ENCODE data around the gene GOLGA8T. TPM values are rescaled to one million over a fixed set of nuclear protein-coding genes. Genes with fewer than 3 reads are reported as not detected.
"Not testable (repeated sequence)": the region's sequence is repeated elsewhere in the genome, so short reads cannot be mapped to it uniquely, and the experiment has no call there.

GOLGA8T gene
- total RNA-seq, 1 donor from 2014 or later, result 0.32 TPM

- not testable (repeated sequence) for H3K9ac ChIP-seq (ENCODE audit: low read length); H3K9me3 Mint-ChIP-seq (ENCODE audit: unreplicated experiment); H3K4me1 ChIP-seq (ENCODE audit: insufficient read depth, low read length); H3K36me3 Mint-ChIP-seq (ENCODE audit: low read depth, unreplicated experiment); H3K27me3 Mint-ChIP-seq (ENCODE audit: low read depth, unreplicated experiment); H2AFZ ChIP-seq (ENCODE audit: low read depth, low read length); H4K20me1 ChIP-seq (ENCODE audit: insufficient read depth, low read length); FAIRE-seq; H3K27ac Mint-ChIP-seq (ENCODE audit: unreplicated experiment); H3K4me3 ChIP-seq (ENCODE audit: insufficient read depth, low read depth, low read length); H3K9me3 ChIP-seq (ENCODE audit: insufficient read depth, low read depth, low read length); H3K79me2 ChIP-seq (ENCODE audit: insufficient read depth, low read length); H3K4me2 ChIP-seq (ENCODE audit: low read length); H3K36me3 ChIP-seq (ENCODE audit: insufficient read depth, low read length); H3K27ac ChIP-seq (ENCODE audit: low read depth, low read length); H3K4me1 Mint-ChIP-seq (ENCODE audit: low read depth, unreplicated experiment); H3K27me3 ChIP-seq (ENCODE audit: insufficient read depth, low read length); H3K4me3 Mint-ChIP-seq (ENCODE audit: unreplicated experiment); DNase-seq (ENCODE audit: low read depth)
Observed at GRCh38 chr15:30143246-30143645, 8.4 kb downstream of the GOLGA8T start.

- H3K79me2 ChIP-seq (ENCODE audit: insufficient read depth, low read length); H3K4me3 Mint-ChIP-seq (ENCODE audit: unreplicated experiment); H3K9me3 Mint-ChIP-seq (ENCODE audit: unreplicated experiment); H3K4me1 ChIP-seq (ENCODE audit: insufficient read depth, low read length); FAIRE-seq; H3K27ac Mint-ChIP-seq (ENCODE audit: unreplicated experiment); H3K4me2 ChIP-seq (ENCODE audit: low read length); H3K4me1 Mint-ChIP-seq (ENCODE audit: low read depth, unreplicated experiment); H3K27me3 ChIP-seq (ENCODE audit: insufficient read depth, low read length); H3K36me3 ChIP-seq (ENCODE audit: insufficient read depth, low read length); H3K9ac ChIP-seq (ENCODE audit: low read length); H3K9me3 ChIP-seq (ENCODE audit: insufficient read depth, low read depth, low read length); H2AFZ ChIP-seq (ENCODE audit: low read depth, low read length); DNase-seq (ENCODE audit: low read depth); H3K27ac ChIP-seq (ENCODE audit: low read depth, low read length); H3K36me3 Mint-ChIP-seq (ENCODE audit: low read depth, unreplicated experiment); H3K27me3 Mint-ChIP-seq (ENCODE audit: low read depth, unreplicated experiment); H4K20me1 ChIP-seq (ENCODE audit: insufficient read depth, low read length); H3K4me3 ChIP-seq (ENCODE audit: insufficient read depth, low read depth, low read length): not testable (repeated sequence)
Observed at GRCh38 chr15:30149891-30150290, 15.0 kb downstream of the GOLGA8T start.

GRCh38 chr15:30162479-30163357 is 27.9 kb downstream of the GOLGA8T start:
- H3K27me3 ChIP-seq (ENCODE audit: insufficient read depth, low read length); H3K36me3 ChIP-seq (ENCODE audit: insufficient read depth, low read length); H3K4me2 ChIP-seq (ENCODE audit: low read length); H3K9me3 Mint-ChIP-seq (ENCODE audit: unreplicated experiment); H3K9me3 ChIP-seq (ENCODE audit: insufficient read depth, low read depth, low read length); H3K79me2 ChIP-seq (ENCODE audit: insufficient read depth, low read length); H3K4me3 Mint-ChIP-seq (ENCODE audit: unreplicated experiment); H3K27me3 Mint-ChIP-seq (ENCODE audit: low read depth, unreplicated experiment); H3K4me3 ChIP-seq (ENCODE audit: insufficient read depth, low read depth, low read length); H3K4me1 ChIP-seq (ENCODE audit: insufficient read depth, low read length); H3K36me3 Mint-ChIP-seq (ENCODE audit: low read depth, unreplicated experiment); FAIRE-seq; H4K20me1 ChIP-seq (ENCODE audit: insufficient read depth, low read length); H3K27ac Mint-ChIP-seq (ENCODE audit: unreplicated experiment); H3K4me1 Mint-ChIP-seq (ENCODE audit: low read depth, unreplicated experiment); DNase-seq (ENCODE audit: low read depth); H3K9ac ChIP-seq (ENCODE audit: low read length); H2AFZ ChIP-seq (ENCODE audit: low read depth, low read length); H3K27ac ChIP-seq (ENCODE audit: low read depth, low read length): not testable (repeated sequence)

GRCh38 chr15:30163759-30164158 is 28.9 kb downstream of the GOLGA8T start:
- DNase-seq (ENCODE audit: low read depth); H3K4me1 Mint-ChIP-seq (ENCODE audit: low read depth, unreplicated experiment); H3K36me3 ChIP-seq (ENCODE audit: insufficient read depth, low read length); H3K4me3 Mint-ChIP-seq (ENCODE audit: unreplicated experiment); H4K20me1 ChIP-seq (ENCODE audit: insufficient read depth, low read length); H2AFZ ChIP-seq (ENCODE audit: low read depth, low read length); H3K4me2 ChIP-seq (ENCODE audit: low read length); H3K9ac ChIP-seq (ENCODE audit: low read length); H3K9me3 Mint-ChIP-seq (ENCODE audit: unreplicated experiment); H3K9me3 ChIP-seq (ENCODE audit: insufficient read depth, low read depth, low read length); FAIRE-seq; H3K4me1 ChIP-seq (ENCODE audit: insufficient read depth, low read length); H3K27ac ChIP-seq (ENCODE audit: low read depth, low read length); H3K36me3 Mint-ChIP-seq (ENCODE audit: low read depth, unreplicated experiment); H3K79me2 ChIP-seq (ENCODE audit: insufficient read depth, low read length); H3K4me3 ChIP-seq (ENCODE audit: insufficient read depth, low read depth, low read length); H3K27ac Mint-ChIP-seq (ENCODE audit: unreplicated experiment); H3K27me3 ChIP-seq (ENCODE audit: insufficient read depth, low read length); H3K27me3 Mint-ChIP-seq (ENCODE audit: low read depth, unreplicated experiment): not testable (repeated sequence)

- not testable (repeated sequence) for H2AFZ ChIP-seq (ENCODE audit: low read depth, low read length); H3K36me3 Mint-ChIP-seq (ENCODE audit: low read depth, unreplicated experiment); H3K4me1 ChIP-seq (ENCODE audit: insufficient read depth, low read length); H3K4me2 ChIP-seq (ENCODE audit: low read length); H3K79me2 ChIP-seq (ENCODE audit: insufficient read depth, low read length); H3K4me1 Mint-ChIP-seq (ENCODE audit: low read depth, unreplicated experiment); H3K27me3 ChIP-seq (ENCODE audit: insufficient read depth, low read length); H3K4me3 ChIP-seq (ENCODE audit: insufficient read depth, low read depth, low read length); H4K20me1 ChIP-seq (ENCODE audit: insufficient read depth, low read length); FAIRE-seq; H3K27ac Mint-ChIP-seq (ENCODE audit: unreplicated experiment); H3K27me3 Mint-ChIP-seq (ENCODE audit: low read depth, unreplicated experiment); H3K9ac ChIP-seq (ENCODE audit: low read length); H3K36me3 ChIP-seq (ENCODE audit: insufficient read depth, low read length); H3K4me3 Mint-ChIP-seq (ENCODE audit: unreplicated experiment); H3K27ac ChIP-seq (ENCODE audit: low read depth, low read length); H3K9me3 Mint-ChIP-seq (ENCODE audit: unreplicated experiment); DNase-seq (ENCODE audit: low read depth); H3K9me3 ChIP-seq (ENCODE audit: insufficient read depth, low read depth, low read length)
Observed at GRCh38 chr15:30164257-30164656, 29.4 kb downstream of the GOLGA8T start.

- not testable (repeated sequence) for H3K4me2 ChIP-seq (ENCODE audit: low read length); FAIRE-seq; H3K27me3 ChIP-seq (ENCODE audit: insufficient read depth, low read length); H3K9me3 Mint-ChIP-seq (ENCODE audit: unreplicated experiment); H3K79me2 ChIP-seq (ENCODE audit: insufficient read depth, low read length); H3K36me3 ChIP-seq (ENCODE audit: insufficient read depth, low read length); H2AFZ ChIP-seq (ENCODE audit: low read depth, low read length); H3K4me3 ChIP-seq (ENCODE audit: insufficient read depth, low read depth, low read length); H3K27me3 Mint-ChIP-seq (ENCODE audit: low read depth, unreplicated experiment); H3K9me3 ChIP-seq (ENCODE audit: insufficient read depth, low read depth, low read length); H3K9ac ChIP-seq (ENCODE audit: low read length); H3K27ac ChIP-seq (ENCODE audit: low read depth, low read length); H3K36me3 Mint-ChIP-seq (ENCODE audit: low read depth, unreplicated experiment); H3K27ac Mint-ChIP-seq (ENCODE audit: unreplicated experiment); DNase-seq (ENCODE audit: low read depth); H3K4me1 Mint-ChIP-seq (ENCODE audit: low read depth, unreplicated experiment); H3K4me1 ChIP-seq (ENCODE audit: insufficient read depth, low read length); H4K20me1 ChIP-seq (ENCODE audit: insufficient read depth, low read length); H3K4me3 Mint-ChIP-seq (ENCODE audit: unreplicated experiment)
Observed at GRCh38 chr15:30167403-30167802, 32.6 kb downstream of the GOLGA8T start.

All from astrocyte (in vitro differentiated cells and primary cell).